GM21515 (cell line): Measurements from ENCODE around the gene RHBDL1.
"Not testable (repeated sequence)": the region's sequence is repeated elsewhere in the genome, so short reads cannot be mapped to it uniquely, and the experiment has no call there.

ENCODE experiments used
- ATAC-seq: cut with Tn5 transposase; IDR thresholded peaks from one replicate; pipeline ENCODE4 v1.9.1; 2021; ENCODE audit not compliant: unreplicated experiment

Gene RHBDL1

GRCh38 chr16:684961-685696 lies 9.7 kb downstream of the RHBDL1 start:
- no peak for ATAC-seq

- no peak for ATAC-seq
These were observed 10.5 kb downstream of the RHBDL1 start for GRCh38 chr16:685967-686366.

GRCh38 chr16:686459-687260 lies 11.2 kb downstream of the RHBDL1 start:
- ATAC-seq, result no peak

GRCh38 chr16:687499-687898 lies 12.0 kb downstream of the RHBDL1 start:
- no peak for ATAC-seq

- ATAC-seq, result no peak
These were observed 13.9 kb downstream of the RHBDL1 start for GRCh38 chr16:689175-689897.

GRCh38 chr16:691242-691641 lies 15.8 kb downstream of the RHBDL1 start:
- ATAC-seq, result not testable (repeated sequence)

- ATAC-seq, result no peak
These were observed 17.1 kb downstream of the RHBDL1 start for GRCh38 chr16:692356-693108.

- no peak for ATAC-seq
These were observed 17.9 kb downstream of the RHBDL1 start for GRCh38 chr16:693364-693763.

GRCh38 chr16:693766-694165 lies 18.3 kb downstream of the RHBDL1 start:
- no peak for ATAC-seq

- no peak for ATAC-seq
These were observed 18.9 kb downstream of the RHBDL1 start for GRCh38 chr16:694187-694862.

- no peak for ATAC-seq
These were observed 19.4 kb downstream of the RHBDL1 start for GRCh38 chr16:694863-695354.

GRCh38 chr16:695355-696089 lies 20.1 kb downstream of the RHBDL1 start:
- ATAC-seq, result no peak

- no peak for ATAC-seq
These were observed 23.6 kb downstream of the RHBDL1 start for GRCh38 chr16:698911-699671.

- ATAC-seq, result no peak
These were observed 25.5 kb downstream of the RHBDL1 start for GRCh38 chr16:700684-701584.

GRCh38 chr16:702341-702740 lies 26.9 kb downstream of the RHBDL1 start:
- no peak for ATAC-seq

- no peak for ATAC-seq
These were observed 27.9 kb downstream of the RHBDL1 start for GRCh38 chr16:703406-703805.

- ATAC-seq, result no peak
These were observed 28.6 kb downstream of the RHBDL1 start for GRCh38 chr16:704047-704446.
